Stomach (tissue), 4 donors: ENCODE measurements around the gene RBMX2.
"Not testable (repeated sequence)": the region's sequence is repeated elsewhere in the genome, so short reads cannot be mapped to it uniquely, and the experiment has no call there.

Experiments used
- CTCF ChIP-seq, 7 experiments: fragments of 450-650 bp in 4 of 7; fragments of 200-600 bp in 3 of 7; sonication (generic) in 3 of 7; IDR thresholded peaks; one replicate each; pipeline ENCODE4 v1.5.1; 2016 to 2019; ENCODE audit warnings: antibody characterized with exemption in 7 of 7, control low read depth in 2 of 7, mild to moderate bottlenecking in 1 of 7
- EP300 ChIP-seq: sonication (generic); formaldehyde crosslinking; IDR thresholded peaks from one replicate; pipeline ENCODE4 v1.6.1; 2017; ENCODE audit warnings: antibody characterized with exemption
- POLR2A ChIP-seq, 4 donors: fragments of 450-650 bp; IDR thresholded peaks; one replicate each; pipeline ENCODE4 v1.6.1; 2016; ENCODE audit warnings: antibody characterized with exemption in 4 of 4, control low read depth in 2 of 4, mild to moderate bottlenecking in 1 of 4, moderate library complexity in 1 of 4
- POLR2AphosphoS5 ChIP-seq, 3 donors: sonication (generic); formaldehyde crosslinking; IDR thresholded peaks; one replicate each; pipeline ENCODE4 v1.6.1; 2016; ENCODE audit warnings: antibody characterized with exemption in 3 of 3

GRCh38 chrX:130429236-130429635 is 27.4 kb downstream of the RBMX2 start:
- TF ChIP-seq POLR2AphosphoS5 (IDR thresholded peaks at IDR 0.05); POLR2A (IDR thresholded peaks at IDR 0.05); CTCF (IDR thresholded peaks at IDR 0.05); EP300: not testable (repeated sequence)
